Hepatocyte (in vitro differentiated cells): Measurements from ENCODE around the gene GNG12.

Experiments
- EZH2 ChIP-seq: fragments of 200-600 bp; sonication (generic); IDR thresholded peaks from 2 replicates; pipeline ENCODE4 v1.6.1; 2016; ENCODE audit warnings: antibody characterized with exemption, mild to moderate bottlenecking, borderline replicate concordance
- EZH2phosphoT487 ChIP-seq: fragments of 200-600 bp; sonication (generic); IDR thresholded peaks from one replicate; pipeline ENCODE4 v1.6.1; 2018; ENCODE audit warnings: antibody characterized with exemption, mild to moderate bottlenecking, low read depth, moderate library complexity; ENCODE audit not compliant: unreplicated experiment, severe bottlenecking
- TF ChIP-seq, protein P1 (sequence below): fragments of 200-600 bp; sonication (generic); IDR thresholded peaks from 2 replicates; pipeline ENCODE4 v1.5.1; 2016; ENCODE audit warnings: antibody characterized with exemption, mild to moderate bottlenecking; ENCODE audit not compliant: poor library complexity

DNA sequence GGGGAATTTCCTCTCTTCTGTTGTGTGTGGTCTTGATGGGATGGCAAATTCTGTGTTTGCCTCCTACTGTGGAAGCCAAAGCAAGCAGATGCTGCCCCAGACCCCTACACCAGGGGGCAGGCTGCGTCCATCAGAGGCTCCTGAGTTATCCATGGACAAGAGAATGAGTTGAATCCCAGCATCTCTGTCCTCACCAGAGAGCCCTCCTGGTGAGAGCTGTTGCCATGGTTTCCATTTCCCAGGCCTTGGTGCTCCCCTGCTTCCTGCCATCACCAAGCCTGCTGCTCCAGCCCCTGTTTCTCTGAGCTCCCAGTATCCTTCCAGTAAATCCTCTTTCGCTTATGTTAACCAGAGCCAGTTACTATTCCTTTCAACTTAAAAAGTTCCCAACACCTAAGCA lies 20.4 kb upstream of the GNG12 start:
- TF ChIP-seq, protein P1, sequence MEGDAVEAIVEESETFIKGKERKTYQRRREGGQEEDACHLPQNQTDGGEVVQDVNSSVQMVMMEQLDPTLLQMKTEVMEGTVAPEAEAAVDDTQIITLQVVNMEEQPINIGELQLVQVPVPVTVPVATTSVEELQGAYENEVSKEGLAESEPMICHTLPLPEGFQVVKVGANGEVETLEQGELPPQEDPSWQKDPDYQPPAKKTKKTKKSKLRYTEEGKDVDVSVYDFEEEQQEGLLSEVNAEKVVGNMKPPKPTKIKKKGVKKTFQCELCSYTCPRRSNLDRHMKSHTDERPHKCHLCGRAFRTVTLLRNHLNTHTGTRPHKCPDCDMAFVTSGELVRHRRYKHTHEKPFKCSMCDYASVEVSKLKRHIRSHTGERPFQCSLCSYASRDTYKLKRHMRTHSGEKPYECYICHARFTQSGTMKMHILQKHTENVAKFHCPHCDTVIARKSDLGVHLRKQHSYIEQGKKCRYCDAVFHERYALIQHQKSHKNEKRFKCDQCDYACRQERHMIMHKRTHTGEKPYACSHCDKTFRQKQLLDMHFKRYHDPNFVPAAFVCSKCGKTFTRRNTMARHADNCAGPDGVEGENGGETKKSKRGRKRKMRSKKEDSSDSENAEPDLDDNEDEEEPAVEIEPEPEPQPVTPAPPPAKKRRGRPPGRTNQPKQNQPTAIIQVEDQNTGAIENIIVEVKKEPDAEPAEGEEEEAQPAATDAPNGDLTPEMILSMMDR: peak; percentile 73
- TF ChIP-seq EZH2phosphoT487: no peak
- TF ChIP-seq EZH2: no peak
